NCI-H2171 (cell line): ENCODE data around the gene STK38.

Experiments used
- DNase-seq: peaks from one replicate; lab custom pipeline; 2025; lab: John Stamatoyannopoulos, UW

The STK38 gene

GRCh38 chr6:36523451-36523850 is 23.8 kb downstream of the STK38 start:
- DNase-seq = no peak

GRCh38 chr6:36519352-36519751 is 27.9 kb downstream of the STK38 start:
- DNase-seq = no peak

- DNase-seq = no peak
Measured at GRCh38 chr6:36517408-36517807, 29.9 kb downstream of the STK38 start.

- DNase-seq = no peak
Measured at GRCh38 chr6:36516988-36517387, 30.3 kb downstream of the STK38 start.

GRCh38 chr6:36516559-36516958 is 30.7 kb downstream of the STK38 start:
- DNase-seq = no peak

GRCh38 chr6:36515844-36516243 is 31.4 kb downstream of the STK38 start:
- DNase-seq = no peak

GRCh38 chr6:36514554-36515456 is 32.5 kb downstream of the STK38 start:
- DNase-seq = no peak

- no peak for DNase-seq
Measured at GRCh38 chr6:36510365-36510764, 36.9 kb downstream of the STK38 start.

GRCh38 chr6:36508532-36508931 is 38.7 kb downstream of the STK38 start:
- no peak for DNase-seq

GRCh38 chr6:36506611-36507010 is 40.7 kb downstream of the STK38 start:
- DNase-seq = no peak

GRCh38 chr6:36505744-36506534 is 41.3 kb downstream of the STK38 start:
- DNase-seq = no peak

GRCh38 chr6:36504982-36505381 is 42.3 kb downstream of the STK38 start:
- no peak for DNase-seq

- no peak for DNase-seq
Measured at GRCh38 chr6:36504181-36504580, 43.1 kb downstream of the STK38 start.

GRCh38 chr6:36501686-36502085 is 45.6 kb downstream of the STK38 start:
- DNase-seq = no peak

- DNase-seq = no peak
Measured at GRCh38 chr6:36499918-36500317, 47.4 kb downstream of the STK38 start.

- no peak for DNase-seq
Measured at GRCh38 chr6:36495086-36495485, 52.2 kb downstream of the STK38 start.

- no peak for DNase-seq
Measured at GRCh38 chr6:36493859-36494258, 53.4 kb downstream of the STK38 start.

- DNase-seq = no peak
Measured at GRCh38 chr6:36493319-36493718, 54.0 kb downstream of the STK38 start.

GRCh38 chr6:36492621-36493020 is 54.7 kb downstream of the STK38 start:
- no peak for DNase-seq

- DNase-seq = peak; percentile 34
Measured at GRCh38 chr6:36492092-36492491, 55.2 kb downstream of the STK38 start.

GRCh38 chr6:36491378-36491965 is 55.8 kb downstream of the STK38 start:
- DNase-seq = no peak

- no peak for DNase-seq
Measured at GRCh38 chr6:36489426-36489825, 57.9 kb downstream of the STK38 start.

GRCh38 chr6:36488221-36488620 is 59.1 kb downstream of the STK38 start:
- DNase-seq = no peak
